Measurements from ENCODE around the gene LASP1NB.

GRCh38 chr17:38922538-38923297, 2.7 kb upstream of the LASP1NB start:
- TF ChIP-seq POLR2A (IDR thresholded peaks at IDR 0.05) (no peak), CTCF (IDR thresholded peaks at IDR 0.05) (no peak)

Data from heart left ventricle (tissue), 13 donors.